Progenitor cell of endocrine pancreas (in vitro differentiated cells): ENCODE results near the gene PCK1. TPM values are rescaled to one million over a fixed set of nuclear protein-coding genes. Genes with fewer than 3 reads are reported as not detected.
A peak's percentile ranks its signal among the peaks of the same experiment; 100 is the strongest.

Experiments used
- DNase-seq: peaks from one replicate; pipeline ENCODE4 v3.0.0; 2021; ENCODE audit warnings: low spot score; ENCODE audit not compliant: unreplicated experiment
- H3K27ac Mint-ChIP-seq: 2 replicates; pipeline ENCODE4 v1.8.0; 2021; ENCODE audit warnings: mild to moderate bottlenecking, moderate library complexity, mixed read lengths
- H3K27me3 Mint-ChIP-seq: 2 replicates; pipeline ENCODE4 v1.8.0; 2021; ENCODE audit warnings: mixed read lengths
- H3K36me3 Mint-ChIP-seq: 2 replicates; pipeline ENCODE4 v1.8.0; 2022; ENCODE audit warnings: mixed read lengths; ENCODE audit not compliant: insufficient read depth
- H3K4me1 Mint-ChIP-seq: 2 replicates; pipeline ENCODE4 v1.8.0; 2021; ENCODE audit warnings: low read depth, mixed read lengths
- H3K4me3 Mint-ChIP-seq: 2 replicates; pipeline ENCODE4 v1.8.0; 2021; ENCODE audit warnings: low read depth, mild to moderate bottlenecking, moderate library complexity, mixed read lengths
- H3K9me3 Mint-ChIP-seq: 2 replicates; pipeline ENCODE4 v1.8.0; 2021; ENCODE audit warnings: low read depth, mixed read lengths
- total RNA-seq: library from RNA; stranded (reverse); gene quantifications from 2 replicates; pipeline ENCODE4 v1.2.1, GENCODE V29; 2021
- TF ChIP-seq, protein P1 (sequence below): fragments of 200-600 bp; sonication (generic); IDR thresholded peaks from one replicate; pipeline ENCODE4 v1.5.0; 2021; ENCODE audit warnings: antibody characterized with exemption, mild to moderate bottlenecking; ENCODE audit not compliant: unreplicated experiment

Gene PCK1
- total RNA-seq, 1 donor from 2014 or later, result not detected

- Mint-ChIP-seq H3K36me3 (no peaks in the 10 kb centered on the region), H3K27ac (no peak overlapping the region), H3K9me3 (no peaks in the 10 kb centered on the region), H3K4me3 (no peak overlapping the region), H3K27me3 (peaks cover 36% of the 10 kb centered on the region), H3K4me1 (peaks cover 13% of the 10 kb centered on the region)
- DNase-seq, result no peak
- TF ChIP-seq, protein P1, sequence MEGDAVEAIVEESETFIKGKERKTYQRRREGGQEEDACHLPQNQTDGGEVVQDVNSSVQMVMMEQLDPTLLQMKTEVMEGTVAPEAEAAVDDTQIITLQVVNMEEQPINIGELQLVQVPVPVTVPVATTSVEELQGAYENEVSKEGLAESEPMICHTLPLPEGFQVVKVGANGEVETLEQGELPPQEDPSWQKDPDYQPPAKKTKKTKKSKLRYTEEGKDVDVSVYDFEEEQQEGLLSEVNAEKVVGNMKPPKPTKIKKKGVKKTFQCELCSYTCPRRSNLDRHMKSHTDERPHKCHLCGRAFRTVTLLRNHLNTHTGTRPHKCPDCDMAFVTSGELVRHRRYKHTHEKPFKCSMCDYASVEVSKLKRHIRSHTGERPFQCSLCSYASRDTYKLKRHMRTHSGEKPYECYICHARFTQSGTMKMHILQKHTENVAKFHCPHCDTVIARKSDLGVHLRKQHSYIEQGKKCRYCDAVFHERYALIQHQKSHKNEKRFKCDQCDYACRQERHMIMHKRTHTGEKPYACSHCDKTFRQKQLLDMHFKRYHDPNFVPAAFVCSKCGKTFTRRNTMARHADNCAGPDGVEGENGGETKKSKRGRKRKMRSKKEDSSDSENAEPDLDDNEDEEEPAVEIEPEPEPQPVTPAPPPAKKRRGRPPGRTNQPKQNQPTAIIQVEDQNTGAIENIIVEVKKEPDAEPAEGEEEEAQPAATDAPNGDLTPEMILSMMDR, result peak; percentile 64
These were observed 21.8 kb downstream of the PCK1 start for GRCh38 chr20:57582432-57583288.

- no peak for DNase-seq
- no peak overlapping the region for H3K4me3 Mint-ChIP-seq
- H3K27me3 Mint-ChIP-seq, result peaks cover 36% of the 10 kb centered on the region
- no peaks in the 10 kb centered on the region for H3K36me3 Mint-ChIP-seq
- TF ChIP-seq, protein P1, result no peak
- H3K27ac Mint-ChIP-seq, result no peak overlapping the region
- H3K4me1 Mint-ChIP-seq, result peaks cover 13% of the 10 kb centered on the region
- H3K9me3 Mint-ChIP-seq, result no peaks in the 10 kb centered on the region
These were observed 22.7 kb downstream of the PCK1 start for GRCh38 chr20:57583289-57584257.

GRCh38 chr20:57584768-57585461 is 24.0 kb downstream of the PCK1 start:
- TF ChIP-seq, protein P1, result no peak
- peaks cover 30% of the 10 kb centered on the region for H3K27me3 Mint-ChIP-seq
- peaks cover 13% of the 10 kb centered on the region for H3K4me1 Mint-ChIP-seq
- H3K4me3 Mint-ChIP-seq, result no peak overlapping the region
- H3K36me3 Mint-ChIP-seq, result no peaks in the 10 kb centered on the region
- no peak for DNase-seq
- no peaks in the 10 kb centered on the region for H3K9me3 Mint-ChIP-seq
- no peak overlapping the region for H3K27ac Mint-ChIP-seq

DNA sequence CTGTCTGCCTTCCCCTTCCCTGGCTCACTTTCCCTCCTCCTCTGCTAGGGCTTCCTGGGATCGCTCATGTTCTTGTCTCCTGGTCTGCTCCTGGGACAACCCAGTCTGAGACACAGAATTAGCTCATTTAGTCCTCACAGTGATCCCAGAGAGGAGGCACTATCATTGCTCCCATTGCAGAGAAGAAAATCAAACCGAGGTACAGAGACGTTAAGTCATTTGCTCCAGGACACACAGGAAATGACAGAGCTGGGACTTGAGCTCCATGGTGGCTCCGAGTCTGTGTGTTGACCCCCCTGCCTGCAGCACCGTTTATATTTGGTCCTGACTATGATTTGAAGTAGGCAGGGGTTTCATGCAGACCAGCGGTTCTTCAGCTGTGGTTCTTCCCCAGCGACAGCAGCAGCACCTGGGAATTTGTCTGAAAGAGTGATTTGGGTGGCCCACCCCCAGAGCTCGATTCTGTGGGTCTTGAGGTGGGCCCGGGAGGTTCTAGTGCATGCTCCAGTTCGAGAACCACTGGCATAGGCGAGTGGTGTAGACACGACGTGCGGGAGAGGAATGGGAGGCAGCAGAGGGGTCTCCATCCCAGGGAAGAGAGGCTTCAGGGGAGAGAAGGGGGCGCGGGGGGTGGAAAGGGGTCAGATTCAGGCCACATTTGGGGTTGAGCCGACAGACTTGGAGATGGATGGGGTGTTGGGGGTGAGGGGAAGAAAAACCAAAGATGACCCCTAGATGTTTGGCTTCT is 24.7 kb downstream of the PCK1 start:
- no peak overlapping the region for H3K27ac Mint-ChIP-seq
- peaks cover 32% of the 10 kb centered on the region for H3K27me3 Mint-ChIP-seq
- H3K4me1 Mint-ChIP-seq, result peaks cover 11% of the 10 kb centered on the region
- no peak for DNase-seq
- H3K9me3 Mint-ChIP-seq, result no peaks in the 10 kb centered on the region
- no peaks in the 10 kb centered on the region for H3K36me3 Mint-ChIP-seq
- H3K4me3 Mint-ChIP-seq, result no peak overlapping the region
- TF ChIP-seq, protein P1, result no peak
